HUES64 (cell line): ENCODE results near the gene VCAM1.
"Not testable (repeated sequence)": the region's sequence is repeated elsewhere in the genome, so short reads cannot be mapped to it uniquely, and the experiment has no call there.

ENCODE experiments used
- H3K27ac ChIP-seq: 2 replicates; pipeline ENCODE4 v1.7.0; 2013; ENCODE audit warnings: low read depth, low read length, inconsistent platforms
- H3K27me3 ChIP-seq: 2 replicates; pipeline ENCODE4 v1.6.1; 2013; ENCODE audit warnings: mild to moderate bottlenecking, low read length; ENCODE audit not compliant: insufficient read depth
- H3K36me3 ChIP-seq: 2 replicates; pipeline ENCODE4 v1.6.1; 2013; ENCODE audit warnings: mild to moderate bottlenecking, low read length; ENCODE audit not compliant: insufficient read depth
- H3K4me1 ChIP-seq: 2 replicates; pipeline ENCODE4 v1.6.1; 2013; ENCODE audit warnings: mild to moderate bottlenecking, low read length, moderate library complexity; ENCODE audit not compliant: insufficient read depth
- H3K4me3 ChIP-seq: 2 replicates; pipeline ENCODE4 v1.5.1; 2013; ENCODE audit warnings: mild to moderate bottlenecking, low read length, moderate library complexity
- H3K9ac ChIP-seq: 2 replicates; pipeline ENCODE4 v1.6.1; 2013; ENCODE audit warnings: mild to moderate bottlenecking, low read depth, low read length
- H3K9me3 ChIP-seq: 2 replicates; pipeline ENCODE4 v1.6.1; 2013; ENCODE audit warnings: low read depth, low read length; ENCODE audit not compliant: insufficient read depth
- WGBS: fragments of 150-250, 120-280 bp; methylation state at CpG from one replicate; pipeline ENCODE4 v1.1.7; 2013; ENCODE audit warnings: missing lambda C conversion rate; 5-methylcytosine and 5-hydroxymethylcytosine counted together

The VCAM1 gene

DNA sequence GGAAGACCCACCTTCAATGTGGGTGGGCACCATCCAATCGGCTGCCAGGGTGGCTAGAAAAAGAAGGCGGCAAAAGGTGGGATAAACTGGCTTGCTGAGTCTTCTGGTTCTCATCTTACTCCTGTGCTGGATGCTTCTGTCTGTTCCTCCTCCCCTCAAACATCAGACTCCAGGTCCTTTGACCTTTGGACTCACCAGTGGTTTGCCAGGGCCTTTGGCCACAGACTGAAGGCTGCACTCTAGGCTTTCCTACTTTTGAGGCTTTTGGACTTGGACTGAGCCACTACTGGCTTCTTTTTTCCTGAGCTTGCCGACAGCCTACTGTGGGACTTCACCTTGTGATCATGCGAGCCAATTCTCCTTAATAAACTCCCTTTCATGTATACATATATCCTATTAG is 55.9 kb downstream of the VCAM1 start:
- no peak overlapping the region for H3K27ac ChIP-seq
- H3K27me3 ChIP-seq = no peaks in the 10 kb centered on the region
- H3K9me3 ChIP-seq = no peaks in the 10 kb centered on the region
- H3K4me3 ChIP-seq = no peak overlapping the region
- no peak overlapping the region for H3K9ac ChIP-seq
- H3K36me3 ChIP-seq = no peaks in the 10 kb centered on the region
- WGBS = 93% methylated on average over 4 of the region's 4 CpGs
- H3K4me1 ChIP-seq = no peaks in the 10 kb centered on the region

DNA sequence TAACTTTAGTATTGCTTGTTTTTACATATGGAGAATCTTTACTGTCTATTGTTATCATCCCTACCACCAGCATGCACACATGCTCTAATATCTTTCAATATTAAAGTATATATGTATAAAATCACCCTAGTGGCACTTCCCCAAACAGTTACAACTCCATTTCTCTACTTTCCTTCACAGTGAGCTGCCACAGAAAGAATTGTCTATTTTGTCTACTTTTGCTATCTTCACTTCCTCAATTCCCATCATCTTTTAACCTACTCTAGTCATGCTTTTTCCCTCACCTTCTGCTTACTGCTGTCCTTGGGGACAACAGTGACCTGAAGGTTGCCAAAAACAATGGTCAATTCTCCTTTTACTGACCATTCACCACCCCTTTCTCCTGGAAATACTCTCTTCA is 59.2 kb downstream of the VCAM1 start:
- H3K27ac ChIP-seq = no peak overlapping the region
- no peaks in the 10 kb centered on the region for H3K27me3 ChIP-seq
- no peak overlapping the region for H3K9ac ChIP-seq
- H3K4me3 ChIP-seq = no peak overlapping the region
- no peaks in the 10 kb centered on the region for H3K36me3 ChIP-seq
- H3K9me3 ChIP-seq = peaks cover 11% of the 10 kb centered on the region; the same call in 1 of the 2 replicates
- no peaks in the 10 kb centered on the region for H3K4me1 ChIP-seq

DNA sequence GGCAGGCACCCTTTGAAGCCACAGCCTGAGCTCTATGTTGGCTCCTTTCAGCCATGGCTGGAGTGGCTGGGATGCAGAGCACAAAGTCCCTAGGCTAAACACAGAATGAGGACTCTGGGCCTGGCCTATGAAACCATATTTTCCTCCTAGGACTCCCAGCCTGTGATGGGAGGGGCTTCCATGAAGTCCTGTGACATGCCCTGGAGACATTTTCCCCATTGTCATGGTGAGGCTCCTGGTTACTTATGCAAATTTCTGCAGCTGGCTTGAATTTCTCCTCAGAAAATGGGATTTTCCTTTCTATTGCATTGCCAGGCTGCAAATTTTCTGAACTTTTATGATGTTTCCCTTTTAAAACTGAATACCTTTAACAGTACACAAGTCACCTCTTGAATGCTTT is 61.3 kb downstream of the VCAM1 start:
- H3K27ac ChIP-seq = no peak overlapping the region
- H3K27me3 ChIP-seq = no peaks in the 10 kb centered on the region
- no peak overlapping the region for H3K9ac ChIP-seq
- H3K4me1 ChIP-seq = peaks cover 7% of the 10 kb centered on the region; the same call in 1 of the 2 replicates
- H3K9me3 ChIP-seq = peaks cover 11% of the 10 kb centered on the region; the same call in 1 of the 2 replicates
- no peaks in the 10 kb centered on the region for H3K36me3 ChIP-seq
- no peak overlapping the region for H3K4me3 ChIP-seq

DNA sequence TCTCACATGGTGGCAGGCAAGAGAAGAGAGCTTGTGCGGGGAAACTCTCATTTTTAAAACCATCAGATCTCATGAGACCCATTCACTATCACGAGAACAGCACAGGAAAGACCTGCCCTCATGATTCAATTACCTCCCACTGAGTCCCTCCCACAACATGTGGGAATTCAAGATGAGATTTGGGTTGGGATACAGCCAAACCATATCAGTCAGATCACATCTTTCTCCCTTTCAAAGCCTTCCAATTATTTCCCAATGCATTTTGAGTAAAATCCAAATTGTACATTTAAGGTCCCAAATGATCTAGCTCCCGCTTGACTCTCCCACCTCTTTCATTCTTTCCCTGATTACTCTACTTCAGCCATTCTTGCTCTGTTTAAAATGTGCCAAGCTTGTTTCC is 62.2 kb downstream of the VCAM1 start:
- not testable (repeated sequence) for H3K36me3 ChIP-seq, H3K4me1 ChIP-seq, H3K4me3 ChIP-seq, H3K27me3 ChIP-seq, H3K9ac ChIP-seq, H3K27ac ChIP-seq
- WGBS = 98% methylated on average over 3 of the region's 3 CpGs
- peaks cover 11% of the 10 kb centered on the region; the same call in 1 of the 2 replicates for H3K9me3 ChIP-seq

DNA sequence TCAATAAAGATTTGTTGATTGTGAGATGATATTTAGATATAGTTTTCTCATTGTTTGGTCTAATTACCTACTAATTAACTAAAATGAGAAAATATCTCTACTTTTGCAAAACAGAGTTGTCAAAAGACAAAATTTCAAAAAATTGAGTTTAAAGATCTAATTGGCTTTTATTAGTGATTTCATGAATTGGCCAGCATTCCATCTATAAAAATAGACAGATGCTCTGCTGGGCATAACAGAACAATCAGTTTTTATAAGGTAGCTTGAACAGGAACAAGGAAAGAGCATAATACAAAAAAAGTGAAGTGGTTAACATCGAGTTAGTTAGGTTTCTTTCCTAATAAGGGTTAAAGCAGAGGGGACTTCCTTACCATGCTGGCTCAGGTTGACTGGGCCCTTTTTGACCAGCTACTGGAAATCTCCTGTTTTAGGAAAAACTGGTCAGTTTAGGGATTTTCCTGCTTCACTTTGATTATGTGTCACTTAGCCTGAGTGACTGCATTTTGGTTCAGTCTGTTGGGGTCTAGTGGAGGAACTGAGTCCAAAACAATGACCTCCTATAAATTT is 63.0 kb downstream of the VCAM1 start:
- H3K4me1 ChIP-seq = peaks cover 7% of the 10 kb centered on the region; the same call in 1 of the 2 replicates
- no peak overlapping the region for H3K27ac ChIP-seq
- H3K4me3 ChIP-seq = no peak overlapping the region
- no peak overlapping the region for H3K9ac ChIP-seq
- H3K36me3 ChIP-seq = no peaks in the 10 kb centered on the region
- no peaks in the 10 kb centered on the region for H3K27me3 ChIP-seq
- WGBS = 85% methylated on average over 1 of the region's 1 CpG
- peaks cover 11% of the 10 kb centered on the region; the same call in 1 of the 2 replicates for H3K9me3 ChIP-seq

DNA sequence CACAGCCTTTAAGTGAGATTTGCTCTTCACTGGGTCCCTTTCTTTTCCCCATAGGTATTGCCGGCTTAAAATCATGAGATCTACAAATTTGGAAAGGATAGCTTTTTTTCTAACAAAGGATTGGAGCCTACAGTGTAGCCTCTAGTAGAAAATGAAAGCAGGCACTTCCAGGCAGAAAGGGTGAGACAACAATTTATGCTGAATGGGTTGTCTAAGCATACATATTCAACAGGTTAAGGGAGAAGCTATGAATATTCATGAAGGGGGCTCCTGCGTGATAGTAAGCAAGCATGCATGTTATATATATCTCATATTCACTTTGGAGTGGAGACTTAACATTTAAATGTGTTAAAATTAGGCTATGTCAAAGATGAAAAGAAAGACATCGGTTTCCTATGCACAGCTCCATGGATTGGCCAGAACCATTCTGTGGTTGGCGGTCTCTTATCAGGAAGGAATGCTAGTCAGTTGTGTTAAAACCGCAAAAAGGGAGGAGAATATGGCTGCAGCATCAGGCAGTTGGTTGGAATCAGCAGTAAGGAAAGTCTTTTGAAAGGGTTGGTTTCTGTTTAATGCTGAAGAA is 66.0 kb downstream of the VCAM1 start:
- H3K27me3 ChIP-seq = no peaks in the 10 kb centered on the region
- no peaks in the 10 kb centered on the region for H3K36me3 ChIP-seq
- no peak overlapping the region for H3K4me3 ChIP-seq
- peaks cover 7% of the 10 kb centered on the region; the same call in 1 of the 2 replicates for H3K4me1 ChIP-seq
- 75% methylated on average over 4 of the region's 5 CpGs for WGBS
- H3K9me3 ChIP-seq = peaks cover 11% of the 10 kb centered on the region; the same call in 1 of the 2 replicates
- no peak overlapping the region for H3K27ac ChIP-seq
- no peak overlapping the region for H3K9ac ChIP-seq

DNA sequence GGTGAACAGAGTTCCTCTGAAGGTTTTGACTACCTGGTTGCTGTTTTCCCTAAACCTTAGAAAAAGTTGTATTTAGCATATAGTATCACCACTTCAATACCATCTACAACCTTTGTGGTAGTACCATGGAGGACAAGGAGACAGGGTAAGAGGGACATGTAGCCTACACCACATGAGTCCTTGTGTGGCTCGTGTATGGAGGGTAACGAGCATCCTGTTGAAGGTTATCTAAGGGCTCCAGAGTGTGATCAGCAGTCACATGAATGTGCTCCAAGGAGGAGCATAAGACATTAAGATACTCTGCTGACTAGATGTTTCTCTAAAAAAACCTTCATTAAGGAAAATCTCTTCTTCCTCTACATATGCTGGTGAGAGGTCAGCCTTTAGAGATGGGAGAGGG is 67.3 kb downstream of the VCAM1 start:
- H3K4me1 ChIP-seq = peaks cover 7% of the 10 kb centered on the region; the same call in 1 of the 2 replicates
- H3K36me3 ChIP-seq = no peaks in the 10 kb centered on the region
- no peak overlapping the region for H3K4me3 ChIP-seq
- H3K27ac ChIP-seq = no peak overlapping the region
- WGBS = 95% methylated on average over 2 of the region's 2 CpGs
- no peaks in the 10 kb centered on the region for H3K27me3 ChIP-seq
- peaks cover 4% of the 10 kb centered on the region; the same call in 1 of the 2 replicates for H3K9me3 ChIP-seq
- H3K9ac ChIP-seq = no peak overlapping the region
